AG10803 (cell line): ENCODE data around the gene CBX2.

Experiments used
- DNase-seq: peaks from one replicate; pipeline ENCODE4 v3.0.0; 2010; ENCODE audit warnings: low read depth
- H3K4me3 ChIP-seq: 2 replicates; pipeline ENCODE4 v1.5.1; 2011; ENCODE audit warnings: mild to moderate bottlenecking, low read length, control low read depth
- TF ChIP-seq, protein P1 (sequence below): conservative IDR thresholded peaks from 2 replicates; pipeline ENCODE4 v1.5.1; 2011; ENCODE audit warnings: mild to moderate bottlenecking, low read length, control low read depth, inconsistent platforms

CBX2 gene

DNA sequence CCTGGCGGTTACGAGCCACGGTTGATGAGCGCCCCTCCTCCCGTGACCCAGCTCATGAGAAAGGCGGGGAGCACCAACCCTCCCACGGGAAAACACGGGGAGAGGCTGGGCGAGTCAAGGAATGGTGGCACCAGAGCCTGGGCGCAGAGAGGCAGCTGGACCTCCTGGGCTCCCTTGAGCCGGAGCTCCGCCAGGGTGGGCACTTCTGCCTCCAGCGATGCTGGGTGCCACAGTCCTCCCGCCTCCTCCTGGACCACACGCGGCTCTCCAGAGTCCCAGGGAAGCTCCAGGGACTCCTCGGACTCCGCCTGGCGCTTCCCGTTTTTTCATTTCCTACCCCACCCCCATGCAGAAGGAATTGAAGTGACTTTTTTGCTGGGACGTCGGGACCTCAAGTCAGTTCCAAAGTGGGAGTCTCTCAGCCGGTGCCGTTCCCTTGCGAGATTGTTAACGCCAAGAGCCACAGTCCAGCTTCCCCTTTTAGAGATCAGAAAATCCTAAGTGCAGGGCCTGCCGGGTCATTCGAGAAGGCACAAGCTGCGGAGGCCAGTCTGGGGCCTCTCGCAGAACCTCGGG is 25.6 kb downstream of the CBX2 start:
- DNase-seq = no peak
- TF ChIP-seq, protein P1, sequence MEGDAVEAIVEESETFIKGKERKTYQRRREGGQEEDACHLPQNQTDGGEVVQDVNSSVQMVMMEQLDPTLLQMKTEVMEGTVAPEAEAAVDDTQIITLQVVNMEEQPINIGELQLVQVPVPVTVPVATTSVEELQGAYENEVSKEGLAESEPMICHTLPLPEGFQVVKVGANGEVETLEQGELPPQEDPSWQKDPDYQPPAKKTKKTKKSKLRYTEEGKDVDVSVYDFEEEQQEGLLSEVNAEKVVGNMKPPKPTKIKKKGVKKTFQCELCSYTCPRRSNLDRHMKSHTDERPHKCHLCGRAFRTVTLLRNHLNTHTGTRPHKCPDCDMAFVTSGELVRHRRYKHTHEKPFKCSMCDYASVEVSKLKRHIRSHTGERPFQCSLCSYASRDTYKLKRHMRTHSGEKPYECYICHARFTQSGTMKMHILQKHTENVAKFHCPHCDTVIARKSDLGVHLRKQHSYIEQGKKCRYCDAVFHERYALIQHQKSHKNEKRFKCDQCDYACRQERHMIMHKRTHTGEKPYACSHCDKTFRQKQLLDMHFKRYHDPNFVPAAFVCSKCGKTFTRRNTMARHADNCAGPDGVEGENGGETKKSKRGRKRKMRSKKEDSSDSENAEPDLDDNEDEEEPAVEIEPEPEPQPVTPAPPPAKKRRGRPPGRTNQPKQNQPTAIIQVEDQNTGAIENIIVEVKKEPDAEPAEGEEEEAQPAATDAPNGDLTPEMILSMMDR = no peak
- no peak overlapping the region for H3K4me3 ChIP-seq

DNA sequence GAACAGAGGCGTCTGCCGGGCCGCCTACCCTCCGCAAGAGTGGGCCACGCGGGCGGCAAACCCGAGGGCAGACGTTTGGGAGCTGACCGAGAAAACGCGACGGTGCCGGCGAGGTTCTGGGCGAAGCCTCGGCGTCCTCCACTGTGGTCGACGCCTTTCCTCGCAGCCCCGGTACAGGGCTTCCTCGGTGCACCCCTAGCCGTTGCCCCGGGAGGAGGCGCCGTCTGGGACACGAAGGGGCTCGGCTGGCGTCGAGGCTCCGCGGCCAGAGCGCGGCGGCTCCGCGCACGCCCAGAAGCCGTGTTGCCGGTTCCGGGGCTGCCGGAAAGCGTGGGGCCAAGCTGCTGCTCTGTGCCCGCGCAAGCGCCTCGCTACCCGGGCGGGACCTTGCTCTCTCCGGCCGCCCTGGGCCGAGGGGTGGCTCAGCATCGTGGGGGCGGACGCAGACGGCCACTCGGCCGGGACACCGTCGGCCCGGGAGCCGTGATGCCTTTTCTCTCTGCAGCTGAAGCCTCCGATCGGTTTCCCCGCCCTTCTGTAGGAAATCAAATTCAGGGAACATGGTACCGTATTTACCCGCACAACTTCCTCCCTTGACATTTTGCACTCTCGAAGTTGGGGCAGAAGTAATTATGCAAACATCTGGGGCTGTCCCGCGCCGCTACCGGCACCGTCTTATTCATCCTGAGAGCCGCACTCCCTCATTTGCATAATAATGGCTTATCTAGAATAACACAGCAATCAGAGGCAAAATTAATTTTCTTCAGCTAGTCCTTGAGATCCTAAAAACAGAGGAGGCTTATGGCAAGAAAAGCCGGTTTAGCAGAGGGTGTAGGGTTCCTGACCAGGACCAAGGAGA is 26.3 kb downstream of the CBX2 start:
- no peak for DNase-seq
- TF ChIP-seq, protein P1 = no peak
- no peak overlapping the region for H3K4me3 ChIP-seq

DNA sequence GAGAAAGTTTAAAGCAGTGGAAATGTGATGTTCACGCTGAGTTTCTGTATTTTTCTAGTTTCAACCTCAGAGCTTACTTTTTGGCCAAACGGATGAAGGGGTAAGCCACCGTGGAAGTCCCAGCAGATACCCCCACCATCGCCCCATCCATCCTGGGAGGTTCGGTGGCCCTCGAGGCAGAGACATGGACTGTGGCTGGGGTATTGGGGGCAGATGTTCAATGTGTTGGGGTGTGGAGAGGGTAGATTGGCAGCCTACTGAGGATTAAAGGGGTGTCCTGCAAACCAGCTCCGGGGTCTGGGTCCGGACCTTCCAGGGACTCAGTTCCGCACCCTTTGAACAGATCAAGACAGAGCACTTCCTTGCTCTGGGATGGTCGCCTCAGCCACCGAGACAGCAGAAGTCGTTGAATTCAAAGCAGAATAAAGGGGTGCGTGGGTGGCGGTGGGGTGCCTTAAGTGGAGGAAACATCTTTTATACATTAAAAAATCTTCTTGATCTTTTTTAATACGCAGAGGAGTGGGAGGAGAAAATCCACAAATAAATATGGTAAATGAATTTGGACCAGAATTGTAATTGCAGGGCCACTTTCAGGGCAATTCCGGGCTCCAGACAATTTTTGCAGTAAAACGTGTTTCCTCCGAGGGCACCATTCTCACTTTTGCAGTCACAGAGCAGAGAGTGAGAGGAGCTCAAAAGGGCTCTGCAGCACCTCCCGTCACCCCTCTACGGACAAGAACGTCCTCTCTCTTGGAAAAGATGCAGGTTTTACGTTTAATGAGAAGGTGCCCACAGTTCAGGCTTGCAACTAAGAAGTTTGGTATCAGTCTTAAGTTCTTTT is 27.1 kb downstream of the CBX2 start:
- TF ChIP-seq, protein P1 = no peak
- H3K4me3 ChIP-seq = no peak overlapping the region
- no peak for DNase-seq

DNA sequence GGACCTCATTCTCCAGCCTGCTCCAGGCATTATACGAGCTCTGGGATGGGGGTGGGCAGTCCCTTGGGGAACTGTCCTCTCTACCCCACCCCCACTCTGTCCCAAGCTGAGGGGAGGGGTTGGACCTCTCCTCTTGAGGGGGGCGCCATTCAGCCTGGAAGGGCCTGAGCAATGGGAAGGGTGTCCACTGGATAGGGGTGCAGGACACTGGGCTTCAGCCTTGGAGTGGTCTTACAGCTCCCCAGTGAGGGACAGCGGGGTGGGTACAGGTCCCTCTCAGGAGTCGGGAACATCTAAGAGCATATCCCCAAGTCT is 28.5 kb downstream of the CBX2 start:
- TF ChIP-seq, protein P1 = no peak
- no peak overlapping the region for H3K4me3 ChIP-seq

DNA sequence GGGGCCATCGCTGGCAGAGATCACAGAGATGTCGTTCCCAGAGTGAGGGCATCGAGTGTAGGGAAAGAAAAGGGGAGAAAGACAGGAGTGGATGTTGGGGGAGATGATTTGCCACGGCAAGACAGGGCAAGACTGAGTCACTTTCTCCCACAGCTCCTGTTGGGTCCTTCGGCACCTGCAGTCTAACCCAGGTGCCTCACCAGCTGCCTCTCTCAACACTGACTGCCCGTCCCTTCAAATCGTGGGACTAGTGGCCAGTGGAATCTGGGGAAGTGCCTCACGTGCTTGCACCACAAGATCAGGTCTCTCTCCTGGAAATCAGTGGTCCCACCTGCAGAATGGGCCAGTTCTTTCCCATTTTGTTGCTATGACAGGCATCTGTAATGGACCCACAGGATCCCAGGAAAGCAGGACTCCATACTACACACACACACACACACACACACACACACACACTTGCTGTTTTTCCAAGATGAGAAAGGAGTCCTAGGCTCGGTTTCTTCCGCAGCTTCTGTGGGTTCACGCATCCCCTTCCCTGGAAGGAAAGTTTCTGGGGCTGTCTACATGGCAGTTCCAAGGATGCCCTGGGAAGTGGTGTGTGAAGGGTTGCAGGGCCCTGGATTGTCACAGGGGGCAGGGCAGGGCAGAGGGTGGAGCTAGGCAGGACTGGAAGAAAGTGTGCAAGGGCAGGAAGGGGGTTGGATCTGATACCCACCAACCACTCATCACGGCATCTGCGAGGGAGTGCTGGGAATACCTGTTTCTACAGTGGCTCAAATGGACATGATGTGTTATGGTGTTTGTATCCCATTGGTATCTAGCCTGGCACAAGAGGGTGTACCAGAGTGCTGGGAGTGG is 29.1 kb downstream of the CBX2 start:
- no peak overlapping the region for H3K4me3 ChIP-seq
- TF ChIP-seq, protein P1 = no peak
- DNase-seq = no peak

More for the DNA sequence above, 28.5 kb downstream of the CBX2 start:
- no peak for DNase-seq

DNA sequence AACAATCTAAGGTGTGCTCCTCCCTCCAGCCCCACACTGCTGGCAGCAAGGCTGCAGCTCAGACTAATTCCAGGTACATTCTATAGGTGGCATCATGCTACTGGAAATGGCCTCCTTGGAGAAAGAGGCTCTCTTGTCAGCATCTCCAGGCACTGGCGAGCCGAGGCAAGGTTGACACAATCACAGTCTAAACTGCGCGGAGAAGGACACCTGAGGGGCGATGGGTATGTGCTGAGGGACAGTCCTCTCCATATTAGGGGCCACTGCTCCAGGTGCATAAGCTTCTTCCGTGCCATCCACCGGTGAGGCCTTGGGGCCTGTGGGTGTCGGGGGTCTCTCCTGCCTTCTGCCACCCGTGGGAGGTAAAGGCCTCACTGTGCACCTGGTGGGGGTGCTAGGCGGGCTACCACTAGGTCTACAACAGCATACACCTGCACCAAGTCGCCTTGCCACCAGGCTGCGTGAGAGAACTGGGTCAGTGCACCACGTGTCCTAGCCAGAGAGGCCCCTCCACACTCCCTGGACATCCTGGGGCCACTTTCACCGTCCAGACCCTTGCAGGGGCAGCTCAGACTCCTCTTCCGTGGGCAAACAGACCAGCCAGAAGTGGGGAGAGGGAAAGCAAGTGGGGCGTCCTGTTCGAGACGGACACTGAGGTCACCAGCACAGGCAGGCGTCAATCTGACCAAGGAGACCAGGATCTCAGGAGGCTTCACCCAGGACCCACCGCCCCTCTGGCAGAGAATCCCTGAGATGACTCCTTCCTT is 31.0 kb downstream of the CBX2 start:
- no peak for DNase-seq
- H3K4me3 ChIP-seq = no peak overlapping the region
- TF ChIP-seq, protein P1 = 0 out of 2 replicates have a peak, but pooled peaks have one; percentile 8
